ENCODE results near the gene SIGLEC1. TPM values are rescaled to one million over a fixed set of nuclear protein-coding genes. Genes with fewer than 3 reads are reported as not detected.

The SIGLEC1 gene
- total RNA-seq = 0.04 TPM in 1 of 3 replicates, not detected in the others

GRCh38 chr20:3712279-3712873 is at the start of gene SIGLEC1:
Gene SIGLEC1, minus strand, starts transcription at chr20:3712600. Its CDS starts 5,472 bp downstream, at chr20:3707128.
- Mint-ChIP-seq H3K27ac (no peak within 1 kb of the TSS), H3K27me3 (ENCODE audit: low read depth) (no peaks in the 10 kb centered on the region), H3K4me1 (no peaks in the 10 kb centered on the region), H3K4me3 (no peak within 1 kb of the TSS), H3K9me3 (no peaks in the 10 kb centered on the region), H3K36me3 (no peaks in the 10 kb centered on the region)
- no peak for TF ChIP-seq CTCF (IDR thresholded peaks at IDR 0.05; ENCODE audit: unreplicated experiment)
- no peak for DNase-seq (ENCODE audit: low spot score in 2 of 2, unreplicated experiment in 2 of 2)

DNA sequence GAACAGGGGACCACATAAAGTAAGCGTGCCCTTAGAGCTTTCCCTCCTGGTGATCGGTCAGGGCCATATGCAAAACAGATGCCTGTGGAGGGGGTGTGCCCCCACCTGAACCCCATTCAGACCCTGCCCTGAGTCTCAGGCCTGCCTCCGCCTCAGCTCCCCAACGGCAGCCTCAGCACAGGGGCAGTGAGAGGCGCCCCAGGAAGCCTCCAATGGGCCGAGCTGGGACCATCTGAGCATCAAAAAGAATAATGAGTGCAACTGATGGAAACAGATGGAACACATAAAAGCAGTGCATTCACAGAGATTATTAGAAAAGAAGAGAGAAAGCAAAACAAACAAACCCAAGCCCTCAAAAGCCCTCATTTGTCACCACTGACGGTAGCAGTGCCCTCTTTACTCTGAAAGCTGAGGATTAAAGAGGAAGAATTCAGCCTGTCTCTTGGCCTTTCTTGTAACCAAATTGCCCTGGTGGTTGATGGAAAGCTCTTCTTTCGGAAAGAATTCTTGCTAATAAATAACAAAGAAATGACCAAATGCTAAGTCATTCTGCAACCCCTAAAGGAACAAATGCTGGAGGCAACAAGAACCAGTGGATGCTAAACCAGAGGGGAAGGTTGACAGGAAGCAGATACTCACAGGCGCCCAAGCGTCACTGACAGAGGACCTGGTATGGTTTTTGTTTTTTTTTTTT is 48.4 kb upstream of the SIGLEC1 start:
- peaks cover 6% of the 10 kb centered on the region for H3K4me1 Mint-ChIP-seq
- peak overlapping the region; percentile 26 for H3K27ac Mint-ChIP-seq
- H3K9me3 Mint-ChIP-seq = no peaks in the 10 kb centered on the region
- H3K4me3 Mint-ChIP-seq = no peak overlapping the region
- no peak for TF ChIP-seq CTCF (IDR thresholded peaks at IDR 0.05; ENCODE audit: unreplicated experiment)
- H3K36me3 Mint-ChIP-seq = peaks cover 6% of the 10 kb centered on the region
- peak in 1 of 2 experiments; percentile 8 for DNase-seq (ENCODE audit: low spot score in 2 of 2, unreplicated experiment in 2 of 2)
- no peaks in the 10 kb centered on the region for H3K27me3 Mint-ChIP-seq (ENCODE audit: low read depth)

DNA sequence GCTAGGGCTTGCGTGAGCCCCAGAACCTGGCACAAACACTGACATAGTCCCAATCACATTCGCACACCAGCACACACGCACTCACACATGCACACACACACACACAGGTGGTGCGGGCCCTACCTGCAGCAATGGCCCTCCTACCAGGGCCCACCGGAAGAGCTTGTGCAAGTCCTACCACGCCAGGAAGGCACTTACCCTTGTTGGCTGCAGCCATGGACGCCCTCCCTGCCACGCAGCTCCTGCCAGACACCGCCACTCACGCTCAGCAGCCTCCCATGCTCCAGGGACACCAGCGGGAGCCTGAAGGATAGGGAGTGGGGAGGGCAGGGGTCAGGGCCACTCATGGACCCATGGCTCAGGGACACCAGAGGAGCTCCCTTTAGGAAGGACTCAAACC is 47.5 kb upstream of the SIGLEC1 start:
- Mint-ChIP-seq H3K4me1 (peaks cover 6% of the 10 kb centered on the region), H3K27me3 (ENCODE audit: low read depth) (no peaks in the 10 kb centered on the region), H3K27ac (no peak overlapping the region), H3K36me3 (peaks cover 6% of the 10 kb centered on the region), H3K9me3 (no peaks in the 10 kb centered on the region), H3K4me3 (no peak overlapping the region)
- DNase-seq (ENCODE audit: low spot score in 2 of 2, unreplicated experiment in 2 of 2) = no peak
- TF ChIP-seq CTCF (IDR thresholded peaks at IDR 0.05; ENCODE audit: unreplicated experiment) = no peak

DNA sequence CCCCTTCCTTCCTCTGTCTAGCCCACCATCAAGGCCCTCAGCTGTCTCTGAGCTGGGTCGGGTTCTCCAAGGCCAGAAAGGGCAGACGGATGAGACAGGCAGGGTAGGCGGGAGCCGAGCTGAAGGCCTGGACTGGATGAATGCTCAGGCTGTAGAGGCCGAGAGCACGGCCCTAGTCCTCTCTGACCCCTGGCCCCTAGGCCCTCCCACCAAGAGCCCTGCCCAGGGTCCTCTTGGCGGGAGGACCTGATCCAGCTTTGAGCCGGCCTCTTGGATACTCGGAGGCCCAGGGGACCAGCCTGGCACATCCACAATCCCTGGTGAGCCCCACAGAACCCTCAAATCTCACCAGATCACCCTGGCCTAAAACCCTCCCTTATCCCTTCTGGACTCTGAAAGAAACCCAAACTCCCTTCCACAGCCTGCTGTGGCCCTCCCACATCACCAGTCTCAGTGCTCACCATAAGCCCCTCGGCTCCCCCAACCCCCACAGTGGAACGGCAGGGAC is 47.0 kb upstream of the SIGLEC1 start:
- DNase-seq (ENCODE audit: low spot score in 2 of 2, unreplicated experiment in 2 of 2) = no peak
- Mint-ChIP-seq H3K4me3 (no peak overlapping the region), H3K4me1 (peaks cover 6% of the 10 kb centered on the region), H3K9me3 (no peaks in the 10 kb centered on the region), H3K36me3 (peaks cover 6% of the 10 kb centered on the region), H3K27ac (no peak overlapping the region), H3K27me3 (ENCODE audit: low read depth) (no peaks in the 10 kb centered on the region)
- no peak for TF ChIP-seq CTCF (IDR thresholded peaks at IDR 0.05; ENCODE audit: unreplicated experiment)

GRCh38 chr20:3758566-3758965 is 46.2 kb upstream of the SIGLEC1 start:
- peaks cover 6% of the 10 kb centered on the region for H3K36me3 Mint-ChIP-seq
- H3K27ac Mint-ChIP-seq = no peak overlapping the region
- H3K27me3 Mint-ChIP-seq (ENCODE audit: low read depth) = no peaks in the 10 kb centered on the region
- DNase-seq (ENCODE audit: low spot score in 2 of 2, unreplicated experiment in 2 of 2) = no peak
- H3K4me3 Mint-ChIP-seq = no peak overlapping the region
- H3K4me1 Mint-ChIP-seq = peaks cover 6% of the 10 kb centered on the region
- no peaks in the 10 kb centered on the region for H3K9me3 Mint-ChIP-seq
- TF ChIP-seq CTCF (IDR thresholded peaks at IDR 0.05; ENCODE audit: unreplicated experiment) = no peak

Measured in mesothelial cell of epicardium (in vitro differentiated cells).